ENCODE measurements around the gene KRTAP4-8.

GRCh38 chr17:41111151-41111885, 13.4 kb upstream of the KRTAP4-8 start:
- TF ChIP-seq, protein P1, sequence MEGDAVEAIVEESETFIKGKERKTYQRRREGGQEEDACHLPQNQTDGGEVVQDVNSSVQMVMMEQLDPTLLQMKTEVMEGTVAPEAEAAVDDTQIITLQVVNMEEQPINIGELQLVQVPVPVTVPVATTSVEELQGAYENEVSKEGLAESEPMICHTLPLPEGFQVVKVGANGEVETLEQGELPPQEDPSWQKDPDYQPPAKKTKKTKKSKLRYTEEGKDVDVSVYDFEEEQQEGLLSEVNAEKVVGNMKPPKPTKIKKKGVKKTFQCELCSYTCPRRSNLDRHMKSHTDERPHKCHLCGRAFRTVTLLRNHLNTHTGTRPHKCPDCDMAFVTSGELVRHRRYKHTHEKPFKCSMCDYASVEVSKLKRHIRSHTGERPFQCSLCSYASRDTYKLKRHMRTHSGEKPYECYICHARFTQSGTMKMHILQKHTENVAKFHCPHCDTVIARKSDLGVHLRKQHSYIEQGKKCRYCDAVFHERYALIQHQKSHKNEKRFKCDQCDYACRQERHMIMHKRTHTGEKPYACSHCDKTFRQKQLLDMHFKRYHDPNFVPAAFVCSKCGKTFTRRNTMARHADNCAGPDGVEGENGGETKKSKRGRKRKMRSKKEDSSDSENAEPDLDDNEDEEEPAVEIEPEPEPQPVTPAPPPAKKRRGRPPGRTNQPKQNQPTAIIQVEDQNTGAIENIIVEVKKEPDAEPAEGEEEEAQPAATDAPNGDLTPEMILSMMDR (IDR thresholded peaks at IDR 0.05; ENCODE audit: low read depth, low read length, poor library complexity, severe bottlenecking) = no peak
- no peak for TF ChIP-seq EZH2phosphoT487 (IDR thresholded peaks at IDR 0.05; ENCODE audit: borderline replicate concordance, low read length)
